Left lung (tissue), 10 donors: ENCODE data around the gene SUGP2. TPM values are rescaled to one million over a fixed set of nuclear protein-coding genes. Genes with fewer than 3 reads are reported as not detected.
A peak's percentile ranks its signal among the peaks of the same experiment; 100 is the strongest.

ENCODE experiments used
- ATAC-seq: fragments of 200-7000 bp; cut with Tn5 transposase; one replicate; pipeline ENCODE4 v1.9.1; 2020; ENCODE audit warnings: moderate library complexity
- DNase-seq, 4 donors: peaks; one replicate each; pipeline ENCODE4 v3.0.0-alpha.2; 2013 to 2020
- H3K27ac ChIP-seq, 2 donors: fragments of 200-600 bp; sonication (generic) in 1 of 2; one replicate each; pipeline versions ENCODE4 v1.5.0 to v1.8.0; 2020 to 2021
- H3K27me3 ChIP-seq, 2 donors: fragments of 200-600 bp; sonication (generic) in 1 of 2; one replicate each; pipeline versions ENCODE4 v1.5.0 to v1.8.0; 2020 to 2021
- H3K36me3 ChIP-seq, 2 donors: fragments of 200-600 bp; sonication (generic) in 1 of 2; one replicate each; pipeline versions ENCODE4 v1.5.0 to v1.8.0; 2020 to 2021
- H3K4me1 ChIP-seq, 2 donors: fragments of 200-600 bp; one replicate each; pipeline ENCODE4 v1.8.0; 2021
- H3K4me3 ChIP-seq, 2 donors: fragments of 200-600 bp; sonication (generic) in 1 of 2; one replicate each; pipeline versions ENCODE4 v1.5.0 to v1.8.0; 2020 to 2021; ENCODE audit warnings: mild to moderate bottlenecking in 1 of 2
- H3K9me3 ChIP-seq, 2 donors: fragments of 200-600 bp; sonication (generic) in 1 of 2; one replicate each; pipeline versions ENCODE4 v1.5.0 to v1.8.0; 2020 to 2021
- intact Hi-C, 2 donors: fragments of 100-400 bp; cut with DNase I; formaldehyde crosslinking; loops; one replicate each; pipeline versions ENCODE4 v1.11.2 to v1.14.2; 2022
- polyA plus RNA-seq, 6 donors: library from polyadenylated mRNA; unstranded; fragments of 120-200 nt; gene quantifications; one replicate each; pipeline ENCODE4 v1.2.1, GENCODE V29; 2013; ENCODE audit not compliant: insufficient read length in 6 of 6
- total RNA-seq, 2 donors: library from RNA; stranded (reverse); fragmentation: NEBNext Ultra II Directional; extraction: Animal tissue kit (Norgen Biotek cat#: 25700); gene quantifications; one replicate each; pipeline ENCODE4 v1.2.1, GENCODE V29; 2021
- TF ChIP-seq, protein P1 (sequence below), 2 donors: fragments of 200-600 bp; sonication (generic) in 1 of 2; IDR thresholded peaks; one replicate each; pipeline versions ENCODE4 v1.5.0 to v1.8.0; 2021; ENCODE audit warnings: antibody characterized with exemption in 2 of 2
- donor health status: DM: no; HTN: yes; CAD: no.
- donor health status: DM: no; HTN: no; CAD: no.

Gene SUGP2
- total and polyA plus RNA-seq, 8 donors = 64.2 to 139 (median 103) TPM

DNA sequence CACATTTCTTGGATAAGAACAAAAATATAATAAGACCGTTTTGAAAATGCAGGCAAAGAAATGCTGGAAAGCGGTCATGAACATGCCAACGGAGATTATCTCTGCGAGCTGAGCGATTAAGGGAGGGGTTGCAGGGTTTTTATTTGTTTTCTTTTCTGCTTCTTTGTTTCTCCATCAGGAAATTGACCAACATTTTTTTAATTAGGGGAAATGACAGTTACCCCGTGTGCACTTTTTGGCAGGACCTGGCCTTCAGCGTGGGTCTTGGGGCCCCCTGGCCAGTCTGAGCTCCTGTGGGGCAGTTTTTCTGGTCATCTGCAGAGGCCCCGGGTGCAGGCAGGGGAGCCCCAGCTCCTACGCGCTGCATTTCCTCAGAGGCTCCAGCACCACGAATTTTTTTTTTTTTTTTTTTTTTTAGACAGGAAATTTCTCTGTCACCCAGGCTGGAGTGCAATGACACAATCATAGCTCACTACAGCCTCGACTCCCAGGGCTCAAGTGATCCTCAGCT lies 61.0 kb downstream of the SUGP2 start:
- Histone ChIP-seq H3K9me3 (no peaks in the 10 kb centered on the region), H3K27ac (peak overlapping the region; percentile 41 to 95), H3K27me3 (no peaks in the 10 kb centered on the region), H3K36me3 (no peaks in the 10 kb centered on the region), H3K4me3 (no peak overlapping the region), H3K4me1 (peaks cover 7 to 76% of the 10 kb centered on the region in 2 donors)
- peak in 2 of 4 donors; percentile 21 to 37 for DNase-seq
- intact Hi-C loops = no loop called here
- ATAC-seq = peak; percentile 42
- TF ChIP-seq, protein P1, sequence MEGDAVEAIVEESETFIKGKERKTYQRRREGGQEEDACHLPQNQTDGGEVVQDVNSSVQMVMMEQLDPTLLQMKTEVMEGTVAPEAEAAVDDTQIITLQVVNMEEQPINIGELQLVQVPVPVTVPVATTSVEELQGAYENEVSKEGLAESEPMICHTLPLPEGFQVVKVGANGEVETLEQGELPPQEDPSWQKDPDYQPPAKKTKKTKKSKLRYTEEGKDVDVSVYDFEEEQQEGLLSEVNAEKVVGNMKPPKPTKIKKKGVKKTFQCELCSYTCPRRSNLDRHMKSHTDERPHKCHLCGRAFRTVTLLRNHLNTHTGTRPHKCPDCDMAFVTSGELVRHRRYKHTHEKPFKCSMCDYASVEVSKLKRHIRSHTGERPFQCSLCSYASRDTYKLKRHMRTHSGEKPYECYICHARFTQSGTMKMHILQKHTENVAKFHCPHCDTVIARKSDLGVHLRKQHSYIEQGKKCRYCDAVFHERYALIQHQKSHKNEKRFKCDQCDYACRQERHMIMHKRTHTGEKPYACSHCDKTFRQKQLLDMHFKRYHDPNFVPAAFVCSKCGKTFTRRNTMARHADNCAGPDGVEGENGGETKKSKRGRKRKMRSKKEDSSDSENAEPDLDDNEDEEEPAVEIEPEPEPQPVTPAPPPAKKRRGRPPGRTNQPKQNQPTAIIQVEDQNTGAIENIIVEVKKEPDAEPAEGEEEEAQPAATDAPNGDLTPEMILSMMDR (IDR thresholded peaks at IDR 0.05) = no peak

DNA sequence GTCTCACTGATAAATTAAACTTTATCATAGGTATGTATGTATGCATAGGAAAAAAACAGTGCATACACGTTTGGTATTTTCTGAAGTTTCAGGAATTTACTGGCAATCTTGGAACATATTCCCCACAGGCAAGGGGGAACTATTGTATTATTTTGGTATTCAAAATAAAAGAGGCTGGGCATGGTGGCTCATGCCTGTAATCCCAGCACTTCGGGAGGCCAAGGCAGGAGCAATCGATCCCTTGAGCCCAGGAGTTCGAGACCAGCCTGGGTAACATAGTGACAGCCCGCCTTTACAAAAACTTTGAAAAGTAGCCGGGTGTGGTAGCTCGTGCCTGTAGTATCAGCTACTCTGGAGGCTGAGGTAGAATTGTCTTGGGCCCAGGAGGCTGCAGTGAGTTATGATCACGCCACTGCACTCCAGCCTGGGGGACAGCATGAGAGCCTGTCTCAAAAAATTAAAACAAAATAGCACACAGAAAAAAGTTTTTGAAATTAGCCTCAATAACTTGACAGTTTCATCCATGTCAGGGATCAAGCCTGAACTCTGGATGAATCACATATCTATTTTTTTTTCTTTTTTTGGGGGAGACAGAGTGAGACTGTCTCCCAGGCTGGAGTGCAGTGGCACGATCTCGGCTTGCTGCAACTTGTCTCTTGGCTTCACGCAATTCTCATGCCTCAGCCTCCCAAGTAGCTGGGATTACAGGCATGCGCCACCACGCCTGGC lies 63.2 kb downstream of the SUGP2 start:
- Histone ChIP-seq H3K36me3 (no peaks in the 10 kb centered on the region), H3K9me3 (no peaks in the 10 kb centered on the region), H3K27me3 (no peaks in the 10 kb centered on the region), H3K4me1 (peaks cover 7 to 84% of the 10 kb centered on the region in 2 donors), H3K27ac (peak overlapping the region; percentile 31 to 95), H3K4me3 (no peak overlapping the region)
- intact Hi-C loops = no loop called here
- TF ChIP-seq, protein P1 (IDR thresholded peaks at IDR 0.05) = no peak
- DNase-seq = no peak
- no peak for ATAC-seq

DNA sequence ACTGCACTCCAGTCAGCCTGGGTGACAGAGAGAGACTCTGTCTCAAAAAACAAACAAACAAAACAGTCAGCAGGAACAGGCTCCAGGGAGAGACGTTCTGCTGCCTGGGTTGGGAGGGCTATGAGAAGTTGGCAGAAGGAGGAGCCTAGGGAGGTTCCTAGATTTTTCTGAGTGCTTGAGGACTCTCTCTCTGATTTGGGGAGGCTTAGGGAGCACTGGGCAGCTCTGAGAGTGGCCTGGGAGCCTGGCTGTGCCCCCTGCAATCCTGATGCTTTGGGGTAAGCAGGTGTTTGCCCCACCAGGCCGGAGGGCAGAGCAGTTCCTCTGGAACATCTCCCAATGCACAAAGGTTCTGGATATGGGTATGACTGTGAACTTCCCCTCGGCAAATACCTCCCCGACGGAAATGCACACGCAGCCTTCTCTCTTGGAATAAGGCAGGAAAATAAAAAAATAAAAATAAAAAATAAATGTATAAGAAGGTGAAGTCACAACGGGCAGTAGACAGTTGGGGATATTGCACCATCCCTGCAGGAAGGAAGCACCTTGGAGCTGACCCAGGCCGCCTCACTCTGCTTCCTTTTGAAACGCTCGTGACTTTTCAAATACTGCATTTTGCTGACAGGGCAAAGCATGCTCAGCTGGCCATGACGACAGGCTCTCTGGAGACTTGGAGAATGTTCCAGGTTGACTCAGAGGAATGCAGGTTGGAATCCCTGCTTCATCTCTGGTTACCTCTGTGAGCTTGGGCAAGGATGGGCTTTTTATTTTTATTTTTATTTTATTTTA lies 65.8 kb downstream of the SUGP2 start:
- H3K27ac ChIP-seq = peak overlapping the region; percentile 71 to 95
- peaks cover 0 to 4% of the 10 kb centered on the region in 2 donors for H3K27me3 ChIP-seq
- peaks cover 7 to 64% of the 10 kb centered on the region in 2 donors for H3K4me1 ChIP-seq
- H3K9me3 ChIP-seq = no peaks in the 10 kb centered on the region
- DNase-seq = peak in 2 of 4 donors; percentile 51 to 83
- ATAC-seq = peak; percentile 62
- no peak overlapping the region for H3K4me3 ChIP-seq
- no peaks in the 10 kb centered on the region for H3K36me3 ChIP-seq
- intact Hi-C loops = no loop called here
- TF ChIP-seq, protein P1 (IDR thresholded peaks at IDR 0.05) = no peak

DNA sequence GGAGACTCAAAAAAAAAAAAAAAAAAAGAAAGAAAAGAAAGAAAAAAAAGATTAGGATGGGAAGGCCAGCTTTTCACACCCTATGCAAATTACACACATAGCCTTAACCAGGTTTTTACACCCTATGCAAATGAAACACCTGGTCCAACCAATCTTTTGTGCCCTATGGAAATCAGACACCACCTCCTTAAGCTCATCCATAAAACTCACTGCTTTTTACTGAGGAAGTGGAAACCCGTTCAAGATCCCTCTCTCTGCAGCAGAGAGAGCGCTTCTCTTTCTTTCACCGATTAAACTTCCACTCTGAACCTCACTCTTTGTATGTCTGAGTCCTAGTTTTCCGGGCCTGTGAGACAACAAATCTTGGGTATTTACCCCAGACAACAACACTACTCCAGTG lies 67.0 kb downstream of the SUGP2 start:
- Histone ChIP-seq H3K36me3 (no peaks in the 10 kb centered on the region), H3K4me1 (peaks cover 4 to 56% of the 10 kb centered on the region in 2 donors), H3K9me3 (no peaks in the 10 kb centered on the region), H3K27me3 (peaks cover 0 to 16% of the 10 kb centered on the region in 2 donors), H3K4me3 (no peak overlapping the region), H3K27ac (peak overlapping the region; percentile 71 to 95)
- intact Hi-C loops = no loop called here
- DNase-seq = no peak
- TF ChIP-seq, protein P1 (IDR thresholded peaks at IDR 0.05) = no peak
- no peak for ATAC-seq

DNA sequence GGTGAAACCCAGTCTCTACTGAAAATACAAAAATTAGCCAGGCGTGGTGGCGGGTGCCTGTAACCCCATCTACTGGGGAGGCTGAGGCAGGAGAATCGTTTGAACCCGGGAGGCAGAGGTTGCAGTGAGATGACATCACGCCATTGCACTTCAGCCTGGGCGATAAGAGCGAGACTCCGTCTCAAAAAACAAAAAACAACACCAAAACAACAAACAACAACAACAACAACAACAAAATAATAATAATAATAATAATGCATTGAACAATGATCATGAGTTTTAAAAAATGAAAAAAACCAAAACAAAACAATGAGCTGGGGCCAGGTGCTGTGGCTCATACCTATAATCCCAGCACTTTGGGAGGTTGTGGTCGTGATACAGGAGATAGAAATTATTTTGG lies 69.2 kb downstream of the SUGP2 start:
- intact Hi-C loops = no loop called here
- Histone ChIP-seq H3K36me3 (no peaks in the 10 kb centered on the region), H3K4me3 (no peak overlapping the region), H3K4me1 (peaks cover under 1 to 34% of the 10 kb centered on the region in 2 donors), H3K9me3 (no peaks in the 10 kb centered on the region), H3K27ac (no peak overlapping the region), H3K27me3 (peaks cover 0 to 16% of the 10 kb centered on the region in 2 donors)
- no peak for DNase-seq
- no peak for ATAC-seq
- TF ChIP-seq, protein P1 (IDR thresholded peaks at IDR 0.05) = no peak
